HepG2 (cell line): ENCODE results near the gene LRP1-AS. TPM values are rescaled to one million over a fixed set of nuclear protein-coding genes. Genes with fewer than 3 reads are reported as not detected.

Experiments
- ATF4 ChIP-seq, 2 experiments: fragments of 450-650 bp in 1 of 2; sonication (generic) in 1 of 2; formaldehyde crosslinking; IDR thresholded peaks; 2 replicates each; pipeline versions ENCODE4 v1.5.0 to v1.8.0; 2020 to 2022; ENCODE audit warnings: mild to moderate bottlenecking in 1 of 2, missing genetic modification reagents in 1 of 2
- CBX5 ChIP-seq: sonication (generic); formaldehyde crosslinking; IDR thresholded peaks from 2 replicates; pipeline ENCODE4 v1.4.0; 2020; ENCODE audit warnings: missing genetic modification reagents, borderline replicate concordance
- CREBL2 ChIP-seq: sonication (generic); formaldehyde crosslinking; IDR thresholded peaks from 2 replicates; pipeline ENCODE4 v1.8.1; 2023; ENCODE audit warnings: missing genetic modification reagents, mild to moderate bottlenecking, borderline replicate concordance
- DRAP1 ChIP-seq: IDR thresholded peaks from 2 replicates; pipeline ENCODE4 v1.6.1; 2016; ENCODE audit warnings: missing genetic modification reagents, missing compliant biosample characterization
- ETV6 ChIP-seq: sonication (generic); formaldehyde crosslinking; conservative IDR thresholded peaks from 2 replicates; pipeline ENCODE4 v1.4.0; 2020; ENCODE audit warnings: missing genetic modification reagents
- HOXA3 ChIP-seq: sonication (generic); formaldehyde crosslinking; IDR thresholded peaks from 2 replicates; pipeline ENCODE4 v1.5.0; 2020; ENCODE audit warnings: missing genetic modification reagents
- NFKB2 ChIP-seq: sonication (generic); formaldehyde crosslinking; IDR thresholded peaks from 2 replicates; pipeline ENCODE4 v1.4.0; 2020; ENCODE audit warnings: missing genetic modification reagents, borderline replicate concordance
- NR2C2 ChIP-seq: sonication (generic); formaldehyde crosslinking; IDR thresholded peaks from 2 replicates; pipeline ENCODE4 v1.4.0; 2020; ENCODE audit warnings: missing genetic modification reagents, mild to moderate bottlenecking, moderate library complexity, borderline replicate concordance
- PHF21A ChIP-seq: sonication (generic); formaldehyde crosslinking; IDR thresholded peaks from 2 replicates; pipeline ENCODE4 v1.5.0; 2020; ENCODE audit warnings: mild to moderate bottlenecking, missing genetic modification reagents
- SAFB2 ChIP-seq: sonication (generic); formaldehyde crosslinking; IDR thresholded peaks from 2 replicates; pipeline ENCODE4 v1.5.1; 2020; ENCODE audit warnings: missing genetic modification reagents, low read depth, mild to moderate bottlenecking, borderline replicate concordance
- TCF12 ChIP-seq, 2 experiments: fragments of 450-650 bp in 1 of 2; sonication (generic) in 1 of 2; formaldehyde crosslinking in 1 of 2; IDR thresholded peaks; 2 replicates each; pipeline versions ENCODE4 v1.6.1 to v1.8.0; 2017 to 2022; ENCODE audit warnings: antibody characterized with exemption in 1 of 2, mild to moderate bottlenecking in 1 of 2, missing genetic modification reagents in 1 of 2, moderate library complexity in 1 of 2
- ZBTB25 ChIP-seq: IDR thresholded peaks from 2 replicates; pipeline ENCODE4 v1.6.1; 2018; ENCODE audit warnings: missing genetic modification reagents
- ZBTB39 ChIP-seq: sonication (generic); formaldehyde crosslinking; IDR thresholded peaks from 2 replicates; pipeline ENCODE4 v1.5.0; 2020; ENCODE audit warnings: missing genetic modification reagents
- ZNF407 ChIP-seq: sonication (generic); formaldehyde crosslinking; IDR thresholded peaks from one replicate; pipeline ENCODE4 v1.5.1; 2020; ENCODE audit warnings: mild to moderate bottlenecking, missing genetic modification reagents; ENCODE audit errors: not compliant biosample characterization
- polyA plus RNA-seq, 8 experiments: library from polyadenylated mRNA; depleted of rRNA in 3 of 8; stranded (reverse) in 7 of 8; unstranded in 1 of 8; fragments of >200 nt; fragmentation: Illumina TruSeq in 4 of 8; extraction: Trizol in 4 of 8; gene quantifications; 2 replicates each; pipeline versions ENCODE4 v1.2.1 to v1.2.3, GENCODE V29; 2011 to 2016; ENCODE audit warnings: low read depth in 4 of 8, missing spikeins in 1 of 8, mixed read lengths in 1 of 8; ENCODE audit not compliant: insufficient read depth in 1 of 8
- total RNA-seq, 5 experiments: library from RNA; depleted of rRNA; stranded (reverse); fragments of >200 nt; fragmentation: Illumina TruSeq; extraction: Trizol; gene quantifications; 2 replicates each; pipeline ENCODE4 v1.2.3, GENCODE V29; 2016; ENCODE audit warnings: low read depth in 1 of 5

The LRP1-AS gene
- total and polyA plus RNA-seq, 2 of the 13 experiments (the other 11 are each of a cell fraction or from before 2014, with no cell fraction given), result 0.20 TPM; not detected in 1

GRCh38 chr12:57111031-57111734, 36.2 kb downstream of the LRP1-AS start, which contains the start of gene STAT6 (continued):
- TF ChIP-seq ATF4 (CRISPR knock-in tag; IDR thresholded peaks at IDR 0.05), result 0 out of 4 replicates have a peak, but pooled peaks of 1 of the 2 experiments have one; percentile 28
- no peak for TF ChIP-seq HOXA3
- no peak for TF ChIP-seq ZNF407 (CRISPR knock-in tag)
- 0 out of 2 replicates have a peak, but pooled peaks have one; percentile 9 for TF ChIP-seq ZBTB25 (CRISPR knock-in tag)
- TF ChIP-seq NR2C2 (CRISPR knock-in tag), result no peak
- TF ChIP-seq CBX5 (CRISPR knock-in tag), result peak; percentile 18; the same call in 1 of the 2 replicates
- TF ChIP-seq CREBL2, result no peak
- TF ChIP-seq ETV6 (CRISPR knock-in tag), result no peak
- 0 out of 2 replicates have a peak, but pooled peaks have one; percentile 21 for TF ChIP-seq DRAP1 (CRISPR knock-in tag)
- no peak for TF ChIP-seq ZBTB39 (CRISPR knock-in tag)
- TF ChIP-seq NFKB2 (CRISPR knock-in tag), result 0 out of 2 replicates have a peak, but pooled peaks have one; percentile 14
- no peak for TF ChIP-seq PHF21A
- no peak for TF ChIP-seq TCF12 (IDR thresholded peaks at IDR 0.05)
- TF ChIP-seq TCF12 (CRISPR knock-in tag; IDR thresholded peaks at IDR 0.05), result no peak
- TF ChIP-seq SAFB2, result no peak; the same call in 1 of the 2 replicates
